Measurements from ENCODE around the gene RPS6KA3. TPM values are rescaled to one million over a fixed set of nuclear protein-coding genes. Genes with fewer than 3 reads are reported as not detected.

The RPS6KA3 gene
- total and polyA plus RNA-seq, 9 of the 15 experiments (the other 6 are each of a cell fraction or from before 2014, with no cell fraction given): 10.9 to 61.9 (median 37.4) TPM

GRCh38 chrX:20312018-20312417 is 45.3 kb upstream of the RPS6KA3 start (continued):
- TF ChIP-seq, protein P1, sequence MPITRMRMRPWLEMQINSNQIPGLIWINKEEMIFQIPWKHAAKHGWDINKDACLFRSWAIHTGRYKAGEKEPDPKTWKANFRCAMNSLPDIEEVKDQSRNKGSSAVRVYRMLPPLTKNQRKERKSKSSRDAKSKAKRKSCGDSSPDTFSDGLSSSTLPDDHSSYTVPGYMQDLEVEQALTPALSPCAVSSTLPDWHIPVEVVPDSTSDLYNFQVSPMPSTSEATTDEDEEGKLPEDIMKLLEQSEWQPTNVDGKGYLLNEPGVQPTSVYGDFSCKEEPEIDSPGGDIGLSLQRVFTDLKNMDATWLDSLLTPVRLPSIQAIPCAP (CRISPR knock-in tag; IDR thresholded peaks at IDR 0.05; ENCODE audit: borderline replicate concordance): no peak
- no peak for TF ChIP-seq ZNF561 (CRISPR knock-in tag; conservative IDR thresholded peaks at IDR 0.05)
- no peak for TF ChIP-seq ZNF518B (CRISPR knock-in tag; IDR thresholded peaks at IDR 0.05)
- TF ChIP-seq SOX6 (IDR thresholded peaks at IDR 0.05): no peak
- TF ChIP-seq ARID4B (CRISPR knock-in tag; IDR thresholded peaks at IDR 0.05): no peak
